ENCODE data around the gene UNC13B. TPM values are rescaled to one million over a fixed set of nuclear protein-coding genes. Genes with fewer than 3 reads are reported as not detected.

UNC13B gene
- total RNA-seq, 1 experiment from 2014 or later = 48.2 TPM

GRCh38 chr9:35349287-35349990, 187.6 kb downstream of the UNC13B start:
- no peaks in the 10 kb centered on the region for H4K20me1 ChIP-seq (ENCODE audit: control insufficient read depth, insufficient read depth, insufficient read length)
- no peaks in the 10 kb centered on the region for H3K23me2 ChIP-seq (ENCODE audit: insufficient read length, low read depth, low read length, poor library complexity, severe bottlenecking)
- no peak overlapping the region for H3K4me2 ChIP-seq (ENCODE audit: insufficient read depth, insufficient read length, low read length)
- no peak overlapping the region for H3K18ac ChIP-seq (ENCODE audit: insufficient read length, low read depth, low read length)
- no peak overlapping the region for H3K27ac ChIP-seq (ENCODE audit: insufficient read length, low read depth, low read length)
- no peaks in the 10 kb centered on the region for H3K9me3 Mint-ChIP-seq
- H2AK5ac ChIP-seq (ENCODE audit: insufficient read length, low read length) = no peak overlapping the region
- H4K91ac ChIP-seq (ENCODE audit: insufficient read length, low read depth, low read length) = no peak overlapping the region
- no peak overlapping the region for H4K8ac ChIP-seq (replicated peaks; ENCODE audit: insufficient read length, low read depth, low read length)
- H2BK5ac ChIP-seq (ENCODE audit: insufficient read length, low read length) = no peak overlapping the region
- H3K27ac Mint-ChIP-seq = no peak overlapping the region
- no peaks in the 10 kb centered on the region for H3K4me1 Mint-ChIP-seq
- no peak overlapping the region for H3K56ac ChIP-seq (ENCODE audit: insufficient read length, low read depth, low read length)
- H3K4me1 ChIP-seq (ENCODE audit: insufficient read depth, low read length) = no peaks in the 10 kb centered on the region
- H2BK120ac ChIP-seq (ENCODE audit: low read depth, low read length, poor library complexity, severe bottlenecking) = no peak overlapping the region
- no CpG with 5 or more reads among the region's 3 CpGs for WGBS (ENCODE audit: extremely low coverage, insufficient read length, low lambda C conversion rate)
- H3K4ac ChIP-seq (ENCODE audit: low read depth, low read length) = no peak overlapping the region
- TF ChIP-seq CTCF (conservative IDR thresholded peaks at IDR 0.05) = no peak
- no peak for DNase-seq
- no peaks in the 10 kb centered on the region for H3K27me3 ChIP-seq (ENCODE audit: insufficient read depth, low read length)
- H2BK12ac ChIP-seq (ENCODE audit: insufficient read length, low read depth, low read length) = no peak overlapping the region
- H3K79me2 ChIP-seq (ENCODE audit: insufficient read depth, low read length) = no peaks in the 10 kb centered on the region
- no peak overlapping the region for H3T11ph ChIP-seq (ENCODE audit: low read length)
- H3K14ac ChIP-seq (ENCODE audit: insufficient read depth, low read length) = no peak overlapping the region
- H2BK20ac ChIP-seq (ENCODE audit: low read depth, low read length, poor library complexity, severe bottlenecking) = no peak overlapping the region
- H3K79me1 ChIP-seq (ENCODE audit: insufficient read depth, low read depth, low read length, poor library complexity, severe bottlenecking) = no peaks in the 10 kb centered on the region
- no peaks in the 10 kb centered on the region for H3K9me3 ChIP-seq (ENCODE audit: control insufficient read depth, low read depth, low read length)
- H3K4me3 Mint-ChIP-seq = no peak overlapping the region
- H3K27me3 Mint-ChIP-seq (ENCODE audit: low read depth) = no peaks in the 10 kb centered on the region
- no peaks in the 10 kb centered on the region for H3K36me3 Mint-ChIP-seq (ENCODE audit: insufficient read depth in 1 of 3, low read depth in 3 of 3)
- no peak overlapping the region for H4K5ac ChIP-seq (ENCODE audit: insufficient read length, low read depth, low read length)
- H3K9ac ChIP-seq (ENCODE audit: extremely low read depth, insufficient read length, low read length) = no peak overlapping the region
- no peak overlapping the region for H2BK15ac ChIP-seq (ENCODE audit: low read depth, low read length)
- no peak overlapping the region for H3K23ac ChIP-seq (ENCODE audit: insufficient read length, low read depth, low read length)
- H2AFZ ChIP-seq (ENCODE audit: low read length) = no peak overlapping the region
